GM23338 (cell line): Measurements from ENCODE around the gene TRIM38. TPM values are rescaled to one million over a fixed set of nuclear protein-coding genes. Genes with fewer than 3 reads are reported as not detected.
A peak's percentile ranks its signal among the peaks of the same experiment; 100 is the strongest.
"Not testable (repeated sequence)": the region's sequence is repeated elsewhere in the genome, so short reads cannot be mapped to it uniquely, and the experiment has no call there.

ENCODE experiments used
- ATAC-seq: fragments of 200-7000 bp; cut with Tn5 transposase; 3 replicates; pipeline ENCODE4 v1.9.1; 2020
- DNase-seq: peaks from one replicate; pipeline ENCODE4 v3.0.0-alpha.2; 2015; ENCODE audit warnings: low spot score
- H2AFZ ChIP-seq: fragments of 200-600 bp; sonication (generic); 2 replicates; pipeline ENCODE4 v1.8.0; 2016; ENCODE audit warnings: antibody characterized with exemption, mild to moderate bottlenecking, moderate library complexity
- H3F3A ChIP-seq: fragments of 200-600 bp; sonication (generic); replicated peaks from 2 replicates; pipeline ENCODE4 v1.8.0; 2017; ENCODE audit warnings: antibody characterized with exemption, mixed run types, low read depth
- H3K27ac ChIP-seq: fragments of 200-600 bp; sonication (generic); 2 replicates; pipeline ENCODE4 v1.6.1; 2016; ENCODE audit warnings: low read depth
- H3K27me3 ChIP-seq: fragments of 200-600 bp; sonication (generic); 2 replicates; pipeline ENCODE4 v1.8.0; 2016; ENCODE audit warnings: mild to moderate bottlenecking, mixed run types, moderate library complexity; ENCODE audit not compliant: insufficient read depth
- H3K36me3 ChIP-seq: fragments of 200-600 bp; sonication (generic); 2 replicates; pipeline ENCODE4 v1.8.0; 2016; ENCODE audit warnings: mild to moderate bottlenecking; ENCODE audit not compliant: insufficient read depth
- H3K4me1 ChIP-seq: fragments of 200-600 bp; sonication (generic); 2 replicates; pipeline ENCODE4 v1.8.0; 2016; ENCODE audit warnings: mild to moderate bottlenecking, moderate library complexity; ENCODE audit not compliant: insufficient read depth
- H3K4me2 ChIP-seq: fragments of 200-600 bp; sonication (generic); 2 replicates; pipeline ENCODE4 v1.7.1; 2017; ENCODE audit warnings: mixed run types
- H3K4me3 ChIP-seq: fragments of 200-600 bp; sonication (generic); 2 replicates; pipeline ENCODE4 v1.6.1; 2016; ENCODE audit warnings: mixed run types
- H3K79me2 ChIP-seq: fragments of 200-600 bp; sonication (generic); replicated peaks from 2 replicates; pipeline ENCODE4 v1.8.0; 2017; ENCODE audit warnings: mild to moderate bottlenecking; ENCODE audit not compliant: insufficient read depth
- H3K9me2 ChIP-seq: fragments of 200-600 bp; sonication (generic); 2 replicates; pipeline ENCODE4 v1.8.0; 2017; ENCODE audit not compliant: insufficient read depth
- H4K20me1 ChIP-seq: fragments of 200-600 bp; sonication (generic); replicated peaks from 2 replicates; pipeline ENCODE4 v1.8.0; 2017; ENCODE audit warnings: mild to moderate bottlenecking; ENCODE audit not compliant: insufficient read depth
- H3K27ac Mint-ChIP-seq: 2 replicates; pipeline ENCODE4 v1.8.0; 2020; ENCODE audit warnings: inconsistent platforms, mild to moderate bottlenecking, moderate library complexity, mixed read lengths
- H3K27me3 Mint-ChIP-seq: 3 replicates; pipeline ENCODE4 v1.8.0; 2022; ENCODE audit warnings: low read depth, mild to moderate bottlenecking, moderate library complexity, mixed read lengths, inconsistent platforms; ENCODE audit not compliant: insufficient read depth, poor library complexity
- H3K36me3 Mint-ChIP-seq: 3 replicates; pipeline ENCODE4 v1.8.0; 2021; ENCODE audit warnings: low read depth, mild to moderate bottlenecking, inconsistent platforms, moderate library complexity, mixed read lengths
- H3K4me1 Mint-ChIP-seq: 3 replicates; pipeline ENCODE4 v1.8.0; 2020; ENCODE audit warnings: mild to moderate bottlenecking, inconsistent platforms, mixed read lengths
- H3K4me3 Mint-ChIP-seq: 3 replicates; pipeline ENCODE4 v1.8.0; 2021; ENCODE audit warnings: moderate library complexity, mild to moderate bottlenecking, inconsistent platforms, mixed read lengths
- H3K9me3 Mint-ChIP-seq: 3 replicates; pipeline ENCODE4 v1.8.0; 2020; ENCODE audit warnings: moderate library complexity, mild to moderate bottlenecking, inconsistent platforms, mixed read lengths
- EZH2phosphoT487 ChIP-seq: fragments of 200-600 bp; sonication (generic); IDR thresholded peaks from one replicate; pipeline ENCODE4 v1.8.1; 2018; ENCODE audit warnings: antibody characterized with exemption; ENCODE audit not compliant: unreplicated experiment
- REST ChIP-seq: IDR thresholded peaks from one replicate; pipeline ENCODE4 v1.6.1; 2018; ENCODE audit warnings: antibody characterized with exemption; ENCODE audit not compliant: unreplicated experiment
- STAT1 ChIP-seq: IDR thresholded peaks from one replicate; pipeline ENCODE4 v1.6.1; 2016; ENCODE audit warnings: antibody characterized with exemption; ENCODE audit not compliant: unreplicated experiment
- ZNF331 ChIP-seq: fragments of 250-450 bp; sonication (Bioruptor Pico); IDR thresholded peaks from 2 replicates; pipeline ENCODE4 v1.5.0; 2020; ENCODE audit warnings: low read depth, mild to moderate bottlenecking, moderate library complexity
- ZNF462 ChIP-seq: fragments of 250-450 bp; sonication (Bioruptor Pico); IDR thresholded peaks from 2 replicates; pipeline ENCODE4 v1.5.0; 2020; ENCODE audit warnings: mild to moderate bottlenecking, moderate library complexity
- polyA plus RNA-seq: library from polyadenylated mRNA; unstranded; fragments of >200 nt; fragmentation: Nextera tagmentation; extraction: Ambion mirVana; gene quantifications from 2 replicates; pipeline ENCODE4 v1.2.1, GENCODE V29; 2016
- total RNA-seq: library from RNA; depleted of rRNA; stranded (reverse); fragments of >200 nt; shearing (Covaris generic); gene quantifications from 2 replicates; pipeline ENCODE4 v1.2.3, GENCODE V29; 2014
- TF ChIP-seq, protein P1 (sequence below): IDR thresholded peaks from 2 replicates; pipeline ENCODE4 v1.6.1; 2016; ENCODE audit warnings: antibody characterized with exemption

TRIM38 gene
- total and polyA plus RNA-seq, 2 experiments from 2014 or later, result 0.66 to 0.82 TPM

- TF ChIP-seq STAT1 (no peak), EZH2phosphoT487 (no peak), REST (no peak)
- TF ChIP-seq, protein P1, sequence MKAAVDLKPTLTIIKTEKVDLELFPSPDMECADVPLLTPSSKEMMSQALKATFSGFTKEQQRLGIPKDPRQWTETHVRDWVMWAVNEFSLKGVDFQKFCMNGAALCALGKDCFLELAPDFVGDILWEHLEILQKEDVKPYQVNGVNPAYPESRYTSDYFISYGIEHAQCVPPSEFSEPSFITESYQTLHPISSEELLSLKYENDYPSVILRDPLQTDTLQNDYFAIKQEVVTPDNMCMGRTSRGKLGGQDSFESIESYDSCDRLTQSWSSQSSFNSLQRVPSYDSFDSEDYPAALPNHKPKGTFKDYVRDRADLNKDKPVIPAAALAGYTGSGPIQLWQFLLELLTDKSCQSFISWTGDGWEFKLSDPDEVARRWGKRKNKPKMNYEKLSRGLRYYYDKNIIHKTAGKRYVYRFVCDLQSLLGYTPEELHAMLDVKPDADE, result no peak
These were observed 33.9 kb upstream of the TRIM38 start (continued) for GRCh38 chr6:25928562-25929324.

DNA sequence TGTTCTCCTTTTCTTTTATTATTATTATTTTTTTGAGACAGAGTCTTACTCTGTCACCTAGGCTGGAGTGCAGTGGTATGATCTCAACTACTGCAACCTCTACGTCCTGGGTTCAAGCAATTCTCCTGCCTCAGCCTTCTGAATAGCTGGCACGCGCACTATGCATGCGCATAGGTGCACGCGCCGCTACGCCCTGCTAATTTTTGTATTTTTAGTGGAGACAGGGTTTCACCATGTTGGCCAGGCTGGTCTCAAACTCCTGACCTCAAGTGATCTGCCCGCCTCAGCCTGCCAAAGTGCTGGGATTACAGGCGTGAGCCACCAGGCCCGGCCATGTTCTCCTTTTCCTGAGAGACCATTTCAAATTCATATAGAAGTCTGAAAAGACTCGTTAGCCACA lies 32.8 kb upstream of the TRIM38 start:
- H3F3A ChIP-seq, H2AFZ ChIP-seq, H3K9me2 ChIP-seq, H3K4me3 Mint-ChIP-seq, H3K4me1 ChIP-seq, H3K4me1 Mint-ChIP-seq, H4K20me1 ChIP-seq, H3K36me3 ChIP-seq, H3K4me3 ChIP-seq, ATAC-seq, DNase-seq, H3K27ac ChIP-seq, H3K27me3 ChIP-seq, H3K9me3 Mint-ChIP-seq, H3K27ac Mint-ChIP-seq, H3K27me3 Mint-ChIP-seq, H3K79me2 ChIP-seq, H3K36me3 Mint-ChIP-seq, H3K4me2 ChIP-seq: not testable (repeated sequence)

DNA sequence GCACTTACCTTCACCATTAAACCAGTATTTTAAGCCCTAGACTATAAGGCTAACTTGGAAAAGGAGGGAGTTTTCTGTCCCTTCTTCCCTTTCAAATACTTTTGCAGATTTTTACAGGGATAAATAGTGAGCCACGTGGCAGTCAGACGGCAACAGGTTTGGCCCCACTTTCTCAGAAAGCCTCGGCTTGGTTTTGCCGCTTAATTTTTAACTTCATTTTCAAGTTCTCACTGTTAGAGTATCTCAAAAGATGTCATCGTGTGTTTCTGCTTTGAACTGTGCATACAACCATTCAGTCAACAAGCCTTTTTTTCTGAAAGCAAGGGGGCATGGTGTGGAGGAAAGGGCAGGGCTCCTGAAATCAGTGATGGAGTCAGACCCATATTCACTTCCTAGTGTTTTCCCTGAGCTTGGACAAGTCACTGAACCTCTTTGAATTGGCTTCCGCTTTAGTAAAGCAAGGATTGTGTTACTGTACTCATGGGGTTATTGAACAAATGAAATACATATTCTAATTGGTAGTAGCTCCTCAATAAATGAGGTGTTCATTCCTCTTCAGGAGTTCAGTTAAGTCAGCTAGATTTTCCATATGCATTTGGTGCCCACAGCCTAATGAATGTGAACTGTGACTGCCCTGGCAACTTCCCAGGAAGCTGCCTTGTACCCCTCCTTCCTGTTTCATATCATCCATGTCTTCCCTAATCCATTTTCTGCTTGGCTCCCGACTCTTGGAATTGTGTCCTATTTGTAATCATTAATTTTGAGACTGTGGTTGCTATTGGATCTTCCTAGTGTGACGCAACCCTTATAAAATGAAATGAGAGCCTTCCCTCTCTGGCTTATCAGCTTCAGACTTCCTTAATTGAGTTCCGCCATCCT lies 31.8 kb upstream of the TRIM38 start, which contains the start of gene SLC17A2:
Gene SLC17A2 (minus strand): TSS at position 160 of the 879 bp plus-strand sequence. CDS start 4,895 bp downstream, outside the sequence.
- no peak within 1 kb of the TSS for H3K4me3 Mint-ChIP-seq
- Histone ChIP-seq H3F3A (no peaks in the 10 kb centered on the region), H4K20me1 (no peaks in the 10 kb centered on the region), H3K27me3 (no peaks in the 10 kb centered on the region), H3K4me2 (no peak within 1 kb of the TSS), H3K27ac (no peak within 1 kb of the TSS), H3K4me3 (no peak within 1 kb of the TSS), H2AFZ (peak within 1 kb of the TSS; percentile 67; the same call in 1 of the 2 replicates), H3K36me3 (no peaks in the 10 kb centered on the region), H3K79me2 (no peaks in the 10 kb centered on the region), H3K4me1 (no peaks in the 10 kb centered on the region), H3K9me2 (no peaks in the 10 kb centered on the region)
- no peaks in the 10 kb centered on the region; the same call in 2 of the 3 replicates for H3K4me1 Mint-ChIP-seq
- H3K9me3 Mint-ChIP-seq, result no peaks in the 10 kb centered on the region
- no peaks in the 10 kb centered on the region for H3K27me3 Mint-ChIP-seq
- DNase-seq (no peak), ATAC-seq (no peak)
- H3K27ac Mint-ChIP-seq, result no peak within 1 kb of the TSS
- no peaks in the 10 kb centered on the region for H3K36me3 Mint-ChIP-seq
- TF ChIP-seq STAT1 (no peak), ZNF331 (CRISPR knock-in tag) (no peak), ZNF462 (CRISPR knock-in tag) (no peak)
